Liver (tissue), 3 donors: Measurements from ENCODE around the gene XRRA1.

ENCODE experiments used
- ATF3 ChIP-seq: IDR thresholded peaks from 2 replicates; pipeline ENCODE4 v1.6.1; 2016; ENCODE audit warnings: antibody characterized with exemption
- CTCF ChIP-seq: fragments of 150-350 bp; IDR thresholded peaks from 2 replicates; pipeline ENCODE4 v1.5.1; 2017; ENCODE audit warnings: improper control_type of control experiment, low read depth, low read length; ENCODE audit not compliant: missing input control
- FOXA1 ChIP-seq: IDR thresholded peaks from 2 replicates; pipeline ENCODE4 v1.6.1; 2016; ENCODE audit warnings: antibody characterized with exemption
- MAX ChIP-seq: IDR thresholded peaks from 2 replicates; pipeline ENCODE4 v1.6.1; 2016; ENCODE audit warnings: antibody characterized with exemption
- RAD21 ChIP-seq, 2 donors: IDR thresholded peaks; 2 replicates each; pipeline ENCODE4 v1.6.1; 2016; ENCODE audit warnings: antibody characterized with exemption in 2 of 2, mild to moderate bottlenecking in 2 of 2
- RXRA ChIP-seq, 2 donors: IDR thresholded peaks; 2 replicates each; pipeline ENCODE4 v1.6.1; 2017 to 2018; ENCODE audit warnings: antibody characterized with exemption in 2 of 2, mild to moderate bottlenecking in 1 of 2
- TAF1 ChIP-seq: conservative IDR thresholded peaks from 2 replicates; pipeline ENCODE4 v1.6.1; 2016; ENCODE audit warnings: antibody characterized with exemption, mild to moderate bottlenecking
- YY1 ChIP-seq: IDR thresholded peaks from 2 replicates; pipeline ENCODE4 v1.6.1; 2016; ENCODE audit warnings: antibody characterized with exemption, mild to moderate bottlenecking
- ZBTB33 ChIP-seq: IDR thresholded peaks from 2 replicates; pipeline ENCODE4 v1.6.1; 2016; ENCODE audit warnings: antibody characterized with exemption
- donor health status: healthy.
- donor health status: healthy.

GRCh38 chr11:74909385-74909784 is 39.5 kb downstream of the XRRA1 start:
- TF ChIP-seq CTCF (no peak), YY1 (no peak), RAD21 (IDR thresholded peaks at IDR 0.05) (no peak), ZBTB33 (no peak), RXRA (IDR thresholded peaks at IDR 0.05) (no peak), TAF1 (no peak), ATF3 (no peak), MAX (no peak), FOXA1 (no peak)
